SK-N-SH treated with all-trans-retinoic acid at 6 μM for 48 hours (cell line): ENCODE data around the gene ID3.

Experiments
- ATAC-seq: fragments of 200-7000 bp; cut with Tn5 transposase; 3 replicates; pipeline ENCODE4 v1.9.1; 2020; ENCODE audit warnings: mild to moderate bottlenecking, moderate library complexity
- ARNTL ChIP-seq: fragments of 450-650 bp; formaldehyde crosslinking; IDR thresholded peaks from 2 replicates; pipeline ENCODE4 v1.5.0; 2020; ENCODE audit warnings: low read depth, mild to moderate bottlenecking, moderate library complexity, borderline replicate concordance
- BACH2 ChIP-seq: fragments of 250-450 bp; sonication (Bioruptor Pico); IDR thresholded peaks from 2 replicates; pipeline ENCODE4 v1.9.0; 2021; ENCODE audit warnings: mild to moderate bottlenecking, borderline replicate concordance
- CREB5 ChIP-seq: fragments of 250-450 bp; sonication (Bioruptor Pico); IDR thresholded peaks from 2 replicates; pipeline ENCODE4 v1.5.1; 2020; ENCODE audit warnings: low read depth, mild to moderate bottlenecking, moderate library complexity
- CSDC2 ChIP-seq: fragments of 250-450 bp; sonication (Bioruptor Pico); IDR thresholded peaks from 2 replicates; pipeline ENCODE4 v1.5.0; 2020; ENCODE audit warnings: mild to moderate bottlenecking, moderate library complexity
- GLIS3 ChIP-seq: fragments of 250-450 bp; sonication (Bioruptor Pico); IDR thresholded peaks from 2 replicates; pipeline ENCODE4 v1.5.0; 2020; ENCODE audit warnings: mild to moderate bottlenecking, moderate library complexity
- ISL1 ChIP-seq: fragments of 250-450 bp; sonication (Bioruptor Pico); IDR thresholded peaks from 2 replicates; pipeline ENCODE4 v2.1.2; 2022; ENCODE audit warnings: mild to moderate bottlenecking, moderate library complexity
- OSR1 ChIP-seq: fragments of 250-450 bp; sonication (Bioruptor Pico); IDR thresholded peaks from 2 replicates; pipeline ENCODE4 v1.8.0; 2022; ENCODE audit warnings: moderate library complexity, mild to moderate bottlenecking, inconsistent platforms
- PATZ1 ChIP-seq: fragments of 250-450 bp; sonication (Bioruptor Pico); IDR thresholded peaks from 2 replicates; pipeline ENCODE4 v1.8.0; 2020; ENCODE audit warnings: mild to moderate bottlenecking, moderate library complexity, borderline replicate concordance
- POU6F1 ChIP-seq: fragments of 250-450 bp; sonication (Bioruptor Pico); IDR thresholded peaks from 2 replicates; pipeline ENCODE4 v1.8.0; 2021; ENCODE audit warnings: low read depth, mild to moderate bottlenecking, moderate library complexity, borderline replicate concordance
- PPARA ChIP-seq: fragments of 250-450 bp; sonication (Bioruptor Pico); IDR thresholded peaks from 2 replicates; pipeline ENCODE4 v1.5.0; 2020; ENCODE audit warnings: mild to moderate bottlenecking, borderline replicate concordance
- RARB ChIP-seq: fragments of 250-450 bp; sonication (Bioruptor Pico); IDR thresholded peaks from 2 replicates; pipeline ENCODE4 v1.8.0; 2021; ENCODE audit warnings: mild to moderate bottlenecking, moderate library complexity
- SNAI2 ChIP-seq: fragments of 250-450 bp; sonication (Bioruptor Pico); IDR thresholded peaks from 2 replicates; pipeline ENCODE4 v1.5.0; 2020; ENCODE audit warnings: mild to moderate bottlenecking, moderate library complexity
- TCF4 ChIP-seq: fragments of 250-450 bp; sonication (Bioruptor Pico); IDR thresholded peaks from 2 replicates; pipeline ENCODE4 v1.8.0; 2021; ENCODE audit warnings: mild to moderate bottlenecking, moderate library complexity, borderline replicate concordance
- TOX ChIP-seq: fragments of 250-450 bp; sonication (Bioruptor Pico); IDR thresholded peaks from 2 replicates; pipeline ENCODE4 v1.8.0; 2021; ENCODE audit warnings: mild to moderate bottlenecking, moderate library complexity, borderline replicate concordance
- ZFP3 ChIP-seq: fragments of 250-450 bp; sonication (Bioruptor Pico); IDR thresholded peaks from 2 replicates; pipeline ENCODE4 v1.5.0; 2020; ENCODE audit warnings: mild to moderate bottlenecking, moderate library complexity
- ZNF565 ChIP-seq: fragments of 450-650 bp; formaldehyde crosslinking; conservative IDR thresholded peaks from 2 replicates; pipeline ENCODE4 v1.5.0; 2020; ENCODE audit warnings: low read depth, mild to moderate bottlenecking, moderate library complexity
- ZNF70 ChIP-seq: fragments of 450-650 bp; formaldehyde crosslinking; IDR thresholded peaks from 2 replicates; pipeline ENCODE4 v1.5.0; 2020; ENCODE audit warnings: mild to moderate bottlenecking, moderate library complexity
- TF ChIP-seq, protein P1 (sequence below): fragments of 250-450 bp; sonication (Bioruptor Pico); IDR thresholded peaks from 2 replicates; pipeline ENCODE4 v1.5.1; 2021; ENCODE audit warnings: mild to moderate bottlenecking, moderate library complexity
- TF ChIP-seq, protein P2 (sequence below): fragments of 250-450 bp; sonication (Bioruptor Pico); IDR thresholded peaks from 2 replicates; pipeline ENCODE4 v1.5.0; 2020; ENCODE audit warnings: mild to moderate bottlenecking, moderate library complexity

ID3 gene

GRCh38 chr1:23564529-23565122 lies 5.3 kb upstream of the ID3 start:
- TF ChIP-seq ZNF565 (CRISPR knock-in tag) (no peak), TCF4 (CRISPR knock-in tag) (no peak), BACH2 (CRISPR knock-in tag) (no peak), CSDC2 (no peak), SNAI2 (CRISPR knock-in tag) (no peak), RARB (CRISPR knock-in tag) (no peak), TOX (no peak), PPARA (CRISPR knock-in tag) (no peak)

GRCh38 chr1:23563755-23564374 lies 4.6 kb upstream of the ID3 start:
- ATAC-seq, result no peak
- no peak for TF ChIP-seq SNAI2 (CRISPR knock-in tag)
- TF ChIP-seq TOX, result no peak
- no peak for TF ChIP-seq ZNF70 (CRISPR knock-in tag)
- no peak for TF ChIP-seq CREB5 (CRISPR knock-in tag)
- TF ChIP-seq POU6F1 (CRISPR knock-in tag), result no peak
- TF ChIP-seq ZNF565 (CRISPR knock-in tag), result no peak
- no peak for TF ChIP-seq PATZ1 (CRISPR knock-in tag)
- TF ChIP-seq TCF4 (CRISPR knock-in tag), result no peak
- TF ChIP-seq ISL1 (CRISPR knock-in tag), result no peak

More at GRCh38 chr1:23564529-23565122, 5.3 kb upstream of the ID3 start:
- ATAC-seq, result no peak

DNA sequence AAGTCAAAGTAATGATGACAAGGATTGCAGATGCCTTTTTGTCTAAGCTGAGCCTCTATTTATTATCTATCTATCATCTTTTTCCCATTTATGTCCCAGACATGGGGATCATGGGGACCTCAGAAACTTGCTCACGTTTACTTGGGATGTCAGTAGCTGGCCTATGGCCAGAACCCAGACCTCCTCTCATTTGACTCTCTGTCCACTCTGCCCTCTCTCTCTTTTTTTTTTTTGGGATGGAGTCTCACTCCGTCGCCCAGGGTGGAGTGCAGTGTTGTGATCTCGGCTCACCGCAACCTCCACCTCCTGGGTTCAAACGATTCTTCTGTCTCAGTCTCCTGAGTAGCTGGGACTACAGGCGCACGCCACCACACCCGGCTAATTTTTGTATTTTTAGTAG lies 3.7 kb upstream of the ID3 start:
- TF ChIP-seq ZNF70 (CRISPR knock-in tag) (no peak), ZFP3 (CRISPR knock-in tag) (no peak), TCF4 (CRISPR knock-in tag) (no peak), ISL1 (CRISPR knock-in tag) (no peak), BACH2 (CRISPR knock-in tag) (no peak), ARNTL (no peak), TOX (no peak), OSR1 (CRISPR knock-in tag) (no peak), PPARA (CRISPR knock-in tag) (no peak), RARB (CRISPR knock-in tag) (no peak), GLIS3 (CRISPR knock-in tag) (no peak), SNAI2 (CRISPR knock-in tag) (no peak), CSDC2 (no peak)
- TF ChIP-seq, protein P1, sequence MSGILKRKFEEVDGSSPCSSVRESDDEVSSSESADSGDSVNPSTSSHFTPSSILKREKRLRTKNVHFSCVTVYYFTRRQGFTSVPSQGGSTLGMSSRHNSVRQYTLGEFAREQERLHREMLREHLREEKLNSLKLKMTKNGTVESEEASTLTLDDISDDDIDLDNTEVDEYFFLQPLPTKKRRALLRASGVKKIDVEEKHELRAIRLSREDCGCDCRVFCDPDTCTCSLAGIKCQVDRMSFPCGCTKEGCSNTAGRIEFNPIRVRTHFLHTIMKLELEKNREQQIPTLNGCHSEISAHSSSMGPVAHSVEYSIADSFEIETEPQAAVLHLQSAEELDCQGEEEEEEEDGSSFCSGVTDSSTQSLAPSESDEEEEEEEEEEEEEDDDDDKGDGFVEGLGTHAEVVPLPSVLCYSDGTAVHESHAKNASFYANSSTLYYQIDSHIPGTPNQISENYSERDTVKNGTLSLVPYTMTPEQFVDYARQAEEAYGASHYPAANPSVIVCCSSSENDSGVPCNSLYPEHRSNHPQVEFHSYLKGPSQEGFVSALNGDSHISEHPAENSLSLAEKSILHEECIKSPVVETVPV (CRISPR knock-in tag), result no peak; the same call in 1 of the 2 replicates
- TF ChIP-seq, protein P2, sequence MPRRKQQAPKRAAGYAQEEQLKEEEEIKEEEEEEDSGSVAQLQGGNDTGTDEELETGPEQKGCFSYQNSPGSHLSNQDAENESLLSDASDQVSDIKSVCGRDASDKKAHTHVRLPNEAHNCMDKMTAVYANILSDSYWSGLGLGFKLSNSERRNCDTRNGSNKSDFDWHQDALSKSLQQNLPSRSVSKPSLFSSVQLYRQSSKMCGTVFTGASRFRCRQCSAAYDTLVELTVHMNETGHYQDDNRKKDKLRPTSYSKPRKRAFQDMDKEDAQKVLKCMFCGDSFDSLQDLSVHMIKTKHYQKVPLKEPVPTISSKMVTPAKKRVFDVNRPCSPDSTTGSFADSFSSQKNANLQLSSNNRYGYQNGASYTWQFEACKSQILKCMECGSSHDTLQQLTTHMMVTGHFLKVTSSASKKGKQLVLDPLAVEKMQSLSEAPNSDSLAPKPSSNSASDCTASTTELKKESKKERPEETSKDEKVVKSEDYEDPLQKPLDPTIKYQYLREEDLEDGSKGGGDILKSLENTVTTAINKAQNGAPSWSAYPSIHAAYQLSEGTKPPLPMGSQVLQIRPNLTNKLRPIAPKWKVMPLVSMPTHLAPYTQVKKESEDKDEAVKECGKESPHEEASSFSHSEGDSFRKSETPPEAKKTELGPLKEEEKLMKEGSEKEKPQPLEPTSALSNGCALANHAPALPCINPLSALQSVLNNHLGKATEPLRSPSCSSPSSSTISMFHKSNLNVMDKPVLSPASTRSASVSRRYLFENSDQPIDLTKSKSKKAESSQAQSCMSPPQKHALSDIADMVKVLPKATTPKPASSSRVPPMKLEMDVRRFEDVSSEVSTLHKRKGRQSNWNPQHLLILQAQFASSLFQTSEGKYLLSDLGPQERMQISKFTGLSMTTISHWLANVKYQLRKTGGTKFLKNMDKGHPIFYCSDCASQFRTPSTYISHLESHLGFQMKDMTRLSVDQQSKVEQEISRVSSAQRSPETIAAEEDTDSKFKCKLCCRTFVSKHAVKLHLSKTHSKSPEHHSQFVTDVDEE, result no peak
- ATAC-seq, result no peak
